Coronary artery (tissue), 2 donors: ENCODE results near the gene GALNT6.
A peak's percentile ranks its signal among the peaks of the same experiment; 100 is the strongest.

ENCODE experiments used
- DNase-seq: peaks from one replicate; pipeline ENCODE4 v3.0.0-alpha.2; 2017; ENCODE audit warnings: low spot score
- H3K27ac ChIP-seq, 2 donors: fragments of 200-600 bp; sonication (generic); one replicate each; pipeline ENCODE4 v1.5.1; 2016 to 2019
- H3K4me3 ChIP-seq: fragments of 200-600 bp; sonication (generic); 2 replicates; pipeline ENCODE4 v1.5.1; 2016; ENCODE audit warnings: mild to moderate bottlenecking, moderate library complexity
- TF ChIP-seq, protein P1 (sequence below): fragments of 200-600 bp; sonication (generic); IDR thresholded peaks from one replicate; pipeline ENCODE4 v1.5.1; 2019; ENCODE audit warnings: antibody characterized with exemption

The GALNT6 gene

DNA sequence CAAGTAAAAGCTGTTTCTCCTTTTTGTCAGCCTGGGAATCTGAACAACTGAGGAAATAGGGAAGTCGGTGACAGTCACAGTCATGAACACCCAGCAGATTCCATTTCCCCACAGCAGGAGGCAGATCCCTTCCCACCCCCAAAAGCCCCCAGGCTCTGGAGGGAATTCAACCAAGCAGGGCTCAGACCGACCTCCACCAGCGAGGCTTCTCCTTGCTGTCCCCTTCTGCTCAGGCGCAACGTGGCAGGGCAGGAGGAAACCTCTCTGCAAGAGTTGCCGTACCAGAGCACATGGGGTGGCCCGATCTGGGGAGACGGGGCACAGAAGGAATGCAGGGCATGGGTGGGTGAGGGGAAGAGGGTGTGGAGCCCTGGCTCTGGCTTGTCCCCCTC is 319 bp downstream of the GALNT6 start:
- TF ChIP-seq, protein P1, sequence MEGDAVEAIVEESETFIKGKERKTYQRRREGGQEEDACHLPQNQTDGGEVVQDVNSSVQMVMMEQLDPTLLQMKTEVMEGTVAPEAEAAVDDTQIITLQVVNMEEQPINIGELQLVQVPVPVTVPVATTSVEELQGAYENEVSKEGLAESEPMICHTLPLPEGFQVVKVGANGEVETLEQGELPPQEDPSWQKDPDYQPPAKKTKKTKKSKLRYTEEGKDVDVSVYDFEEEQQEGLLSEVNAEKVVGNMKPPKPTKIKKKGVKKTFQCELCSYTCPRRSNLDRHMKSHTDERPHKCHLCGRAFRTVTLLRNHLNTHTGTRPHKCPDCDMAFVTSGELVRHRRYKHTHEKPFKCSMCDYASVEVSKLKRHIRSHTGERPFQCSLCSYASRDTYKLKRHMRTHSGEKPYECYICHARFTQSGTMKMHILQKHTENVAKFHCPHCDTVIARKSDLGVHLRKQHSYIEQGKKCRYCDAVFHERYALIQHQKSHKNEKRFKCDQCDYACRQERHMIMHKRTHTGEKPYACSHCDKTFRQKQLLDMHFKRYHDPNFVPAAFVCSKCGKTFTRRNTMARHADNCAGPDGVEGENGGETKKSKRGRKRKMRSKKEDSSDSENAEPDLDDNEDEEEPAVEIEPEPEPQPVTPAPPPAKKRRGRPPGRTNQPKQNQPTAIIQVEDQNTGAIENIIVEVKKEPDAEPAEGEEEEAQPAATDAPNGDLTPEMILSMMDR = no peak
- H3K4me3 ChIP-seq = peak overlapping the region; percentile 81
- peak overlapping the region in 1 of 2 donors; percentile 60 for H3K27ac ChIP-seq
- DNase-seq = no peak

DNA sequence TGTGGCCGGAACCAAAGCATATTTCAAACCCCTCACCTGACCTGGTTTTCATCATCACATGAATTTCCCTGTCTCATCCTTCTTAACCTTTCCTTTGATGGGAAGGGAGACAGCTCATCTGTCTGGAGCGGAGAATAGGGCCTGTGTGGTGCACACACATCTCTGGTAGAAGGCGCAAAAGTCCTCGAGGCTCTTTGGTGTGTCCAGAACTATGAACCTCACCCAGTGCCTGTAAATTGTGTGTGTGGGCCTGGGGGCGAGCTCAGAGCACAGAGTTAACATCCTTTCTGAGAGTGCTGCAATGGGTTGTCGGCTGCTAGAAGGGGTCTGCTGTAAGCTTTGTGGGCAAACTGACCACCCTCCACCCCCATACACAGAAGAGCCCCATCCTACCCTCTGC is 749 bp downstream of the GALNT6 start:
- H3K4me3 ChIP-seq = peak overlapping the region; percentile 81
- no peak for DNase-seq
- H3K27ac ChIP-seq = no peak overlapping the region
- TF ChIP-seq, protein P1 = no peak

DNA sequence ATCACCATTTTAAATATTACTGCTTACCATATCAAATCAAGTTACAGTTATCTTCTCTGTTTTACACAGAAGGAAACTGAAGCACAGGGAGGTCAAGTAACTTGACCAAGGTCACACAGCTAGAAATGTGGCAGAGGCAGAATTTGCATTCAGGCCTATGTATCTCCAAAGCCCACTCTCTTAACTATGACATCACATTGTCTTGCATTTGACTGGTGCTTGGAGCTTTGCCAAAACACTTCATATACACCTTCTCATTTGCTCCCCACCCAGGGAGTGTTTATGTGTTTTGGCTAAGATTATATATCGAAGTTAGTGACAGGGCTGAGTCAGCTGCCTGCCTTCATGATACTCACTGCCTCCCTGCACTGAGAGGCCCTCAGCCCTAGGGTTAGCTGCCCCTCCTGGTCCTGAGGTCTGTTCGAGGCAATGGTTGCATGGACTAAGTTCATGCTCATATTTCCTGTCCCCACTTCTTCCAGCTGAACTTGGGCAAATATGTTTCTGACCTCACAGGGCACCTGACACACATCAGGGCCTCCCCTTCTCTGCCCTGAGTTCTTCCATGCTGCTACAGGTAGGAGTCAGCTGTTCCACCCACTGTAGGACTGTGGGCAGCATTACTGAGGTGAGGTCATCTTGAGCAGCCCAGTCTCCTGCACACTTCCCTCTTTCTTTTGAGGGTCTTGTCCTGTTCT is 1.8 kb downstream of the GALNT6 start:
- TF ChIP-seq, protein P1 = no peak
- Histone ChIP-seq H3K4me3 (no peak overlapping the region), H3K27ac (no peak overlapping the region)
- DNase-seq = no peak

DNA sequence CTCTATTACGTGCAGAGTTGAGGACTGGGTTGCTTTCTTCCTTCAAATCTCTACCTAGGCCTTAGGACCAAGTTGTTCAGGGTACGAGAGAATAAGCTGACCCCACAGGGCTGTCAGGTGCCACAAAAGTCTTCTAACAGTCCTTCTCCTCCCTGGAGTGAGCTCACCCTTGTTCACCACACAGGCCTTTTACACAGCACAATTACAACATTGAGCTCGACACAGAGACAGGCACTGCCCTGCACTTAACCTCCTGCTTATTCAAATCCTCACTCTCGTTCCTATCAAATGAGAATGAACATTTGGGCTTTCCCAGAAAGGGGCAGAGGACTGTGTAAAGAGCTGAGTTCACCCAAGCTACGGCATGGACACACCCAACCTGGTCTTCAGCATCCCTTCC is 2.4 kb downstream of the GALNT6 start:
- Histone ChIP-seq H3K4me3 (no peak overlapping the region), H3K27ac (no peak overlapping the region)
- DNase-seq = no peak
- TF ChIP-seq, protein P1 = no peak

DNA sequence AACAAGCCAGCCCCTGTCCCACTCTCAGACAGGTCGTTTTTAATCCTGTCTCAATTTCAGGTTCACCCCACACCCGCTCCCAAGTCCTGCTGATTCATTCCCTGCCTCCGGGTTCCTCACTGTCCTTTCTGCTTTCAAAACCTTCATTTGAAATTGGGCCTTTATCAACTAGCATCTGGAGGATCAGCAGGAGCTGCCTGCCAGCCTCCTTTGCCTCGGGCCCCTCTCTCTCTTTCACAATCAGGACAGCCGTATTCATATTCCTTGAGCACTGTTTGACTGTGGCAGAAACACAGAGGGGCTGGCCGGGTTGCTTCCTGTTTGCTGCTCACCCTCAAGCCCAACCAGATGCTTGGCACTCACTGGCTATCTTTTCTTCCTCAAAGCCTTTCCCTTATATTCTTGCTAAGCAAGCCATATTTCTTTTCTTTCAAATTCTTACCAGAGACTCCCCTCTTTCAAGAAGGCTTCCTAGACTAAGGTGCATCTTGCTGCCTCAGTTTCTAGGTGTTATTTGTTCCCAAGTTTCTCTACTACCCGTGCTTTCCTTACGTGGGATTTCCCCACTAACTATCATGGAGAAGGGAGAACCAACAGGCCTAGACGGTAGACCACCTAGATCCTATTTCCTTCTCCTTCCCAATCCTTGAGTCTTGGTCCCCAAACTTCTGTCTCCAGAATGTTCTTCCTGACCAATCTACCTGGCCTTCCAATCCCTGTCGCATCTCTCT is 3.0 kb downstream of the GALNT6 start:
- Histone ChIP-seq H3K4me3 (no peak overlapping the region), H3K27ac (no peak overlapping the region)
- TF ChIP-seq, protein P1 = no peak
- no peak for DNase-seq

DNA sequence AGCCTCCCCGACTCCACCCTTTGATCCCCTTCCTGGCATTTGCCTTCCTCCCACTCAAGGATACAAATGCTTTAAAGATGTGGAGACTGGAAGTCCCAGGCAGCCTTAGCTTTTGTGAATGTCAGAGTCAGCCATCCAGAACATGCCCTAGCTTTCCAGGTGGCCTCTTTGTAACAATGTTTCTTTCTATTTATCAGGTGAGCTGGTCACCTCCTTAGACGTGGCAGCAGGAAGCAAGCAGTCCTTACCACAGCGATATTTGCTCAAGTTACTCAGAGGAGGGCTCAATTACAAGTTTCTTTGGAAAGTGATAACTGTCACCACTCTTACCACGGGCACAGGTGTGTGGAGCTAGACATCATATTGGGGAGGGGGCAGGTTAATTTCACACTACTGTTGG is 4.9 kb downstream of the GALNT6 start:
- DNase-seq = no peak
- H3K27ac ChIP-seq = no peak overlapping the region
- no peak overlapping the region for H3K4me3 ChIP-seq
- TF ChIP-seq, protein P1 = no peak
